T47D (cell line): ENCODE measurements around the gene KCNQ2.

Experiments used
- DNase-seq, 2 experiments: peaks; one replicate each; pipeline versions ENCODE4 v3.0.0 to v3.0.0-alpha.2; 2011 to 2012; ENCODE audit warnings: low read depth in 1 of 2, low spot score in 1 of 2
- JUND ChIP-seq: IDR thresholded peaks from 2 replicates; pipeline ENCODE4 v1.6.1; 2012; ENCODE audit warnings: low read depth
- in situ Hi-C: cut with HindIII; loops from 2 replicates; pipeline ENCODE4 v1.10.0; 2016; ENCODE audit warnings: low sequenced_read_pairs, low pct_unique_long_range_greater_than_20kb

The KCNQ2 gene

DNA sequence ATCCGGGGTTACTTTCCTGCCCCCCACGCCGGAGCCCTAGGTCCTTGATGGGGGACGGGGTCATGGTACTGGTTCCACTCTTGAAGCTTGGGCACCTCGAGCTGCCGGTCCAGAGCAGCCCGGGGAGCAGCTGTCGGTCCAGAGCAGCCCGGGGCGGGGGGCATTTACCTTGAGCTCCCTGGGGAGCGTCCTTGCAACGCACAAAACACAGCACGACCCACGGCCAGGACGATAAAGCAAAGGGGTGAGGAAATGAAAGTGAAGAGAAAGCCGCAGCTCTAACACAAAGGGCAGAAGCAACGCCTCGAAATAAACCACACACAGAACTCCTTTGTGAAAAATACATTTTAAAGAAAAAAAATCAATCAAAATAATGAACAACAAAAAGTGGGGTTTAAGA is 39.1 kb downstream of the KCNQ2 start:
- no peak for DNase-seq
- no peak for TF ChIP-seq JUND
- in situ Hi-C loops = no loop called here

DNA sequence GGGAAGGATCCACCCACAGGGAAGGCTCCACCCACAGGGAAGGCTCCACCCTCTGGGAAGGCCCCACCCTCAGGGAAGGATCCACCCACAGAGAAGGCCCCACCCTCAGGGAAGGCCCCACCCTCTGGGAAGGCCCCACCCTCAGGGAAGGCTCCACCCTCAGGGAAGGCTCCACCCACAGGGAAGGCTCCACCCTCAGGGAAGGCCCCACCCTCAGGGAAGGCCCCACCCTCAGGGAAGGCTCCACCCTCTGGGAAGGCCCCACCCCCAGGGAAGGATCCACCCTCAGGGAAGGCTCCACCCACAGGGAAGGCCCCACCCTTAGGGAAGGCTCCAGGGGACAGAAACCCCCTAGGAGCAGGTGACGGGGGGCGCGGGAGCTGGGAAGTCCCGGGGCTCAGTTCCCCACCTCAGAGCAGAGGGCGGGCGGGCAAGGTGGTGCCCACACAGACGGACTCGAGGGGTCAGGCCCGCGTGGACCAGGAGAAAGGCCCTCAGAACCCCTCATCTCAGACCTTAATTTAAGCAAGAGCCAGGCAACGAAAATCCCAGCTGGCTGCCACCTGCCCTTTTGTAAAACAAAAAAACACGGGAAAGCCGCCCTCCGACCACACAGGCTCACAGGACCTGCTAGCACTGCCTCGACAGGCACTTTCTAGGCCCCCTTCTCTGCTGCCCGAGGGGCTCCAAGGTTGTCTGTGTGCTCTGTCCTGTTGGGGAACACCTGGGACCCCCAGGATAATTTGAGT is 39.7 kb downstream of the KCNQ2 start:
- TF ChIP-seq JUND = no peak
- in situ Hi-C loops = no loop called here
- DNase-seq = peak in 1 of 2 experiments; percentile 79

DNA sequence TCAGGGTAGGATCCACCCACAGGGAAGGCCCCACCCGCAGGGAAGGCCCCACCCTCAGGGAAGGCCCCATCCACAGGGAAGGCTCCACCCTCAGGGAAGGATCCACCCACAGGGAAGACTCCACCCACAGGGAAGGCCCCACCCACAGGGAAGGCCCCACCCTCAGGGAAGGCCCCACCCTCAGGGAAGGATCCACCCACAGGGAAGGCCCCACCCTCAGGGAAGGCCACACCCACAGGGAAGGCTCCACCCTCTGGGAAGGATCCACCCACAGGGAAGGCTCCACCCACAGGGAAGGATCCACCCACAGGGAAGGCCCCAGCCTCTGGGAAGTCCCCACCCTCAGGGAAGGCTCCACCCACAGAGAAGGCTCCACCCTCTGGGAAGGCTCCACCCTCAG is 40.5 kb downstream of the KCNQ2 start:
- TF ChIP-seq JUND = no peak
- peak in 1 of 2 experiments; percentile 83 for DNase-seq
- in situ Hi-C loops = no loop called here

DNA sequence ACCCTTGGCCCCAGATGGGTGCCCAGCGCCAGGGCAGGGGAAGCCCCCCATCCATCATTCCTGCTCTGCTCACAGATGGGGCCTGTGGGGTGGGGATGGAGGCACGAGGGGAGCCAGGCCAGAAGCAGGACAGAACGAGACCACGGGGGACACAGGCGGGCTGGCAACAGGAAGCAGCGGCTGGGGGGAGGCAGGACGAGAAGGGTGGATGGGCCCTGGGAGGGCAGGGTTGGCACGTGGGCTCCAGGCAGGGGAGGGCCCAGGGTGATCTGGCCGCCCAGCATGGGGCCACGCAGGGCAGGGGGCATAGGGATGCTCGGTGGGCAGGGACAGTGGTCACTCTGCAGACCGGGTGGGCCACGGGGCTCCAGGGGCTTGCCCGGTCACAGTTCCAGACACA is 41.6 kb downstream of the KCNQ2 start:
- no peak for TF ChIP-seq JUND
- DNase-seq = no peak
- in situ Hi-C loops = no loop called here

DNA sequence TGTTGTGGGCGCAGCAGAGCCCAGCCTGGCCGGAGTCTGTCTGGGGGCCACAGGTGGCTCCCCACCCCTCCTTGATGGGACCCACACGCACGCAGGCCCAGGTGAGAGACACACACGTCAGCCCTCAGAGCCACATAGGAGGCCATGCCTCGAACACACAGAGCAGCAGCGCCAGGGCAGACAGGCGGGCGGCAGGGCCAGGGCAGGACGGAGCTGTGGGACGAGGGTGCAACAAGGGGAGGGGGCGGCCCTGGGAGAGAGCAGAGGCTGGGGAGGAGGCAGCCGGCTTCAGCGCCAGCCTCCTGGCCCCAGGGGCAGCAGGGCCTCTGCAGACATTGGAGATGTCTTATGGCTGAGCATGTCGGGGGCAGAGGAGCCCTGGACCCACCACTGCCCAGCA is 42.5 kb downstream of the KCNQ2 start:
- in situ Hi-C loops = no loop called here
- TF ChIP-seq JUND = no peak
- no peak for DNase-seq

DNA sequence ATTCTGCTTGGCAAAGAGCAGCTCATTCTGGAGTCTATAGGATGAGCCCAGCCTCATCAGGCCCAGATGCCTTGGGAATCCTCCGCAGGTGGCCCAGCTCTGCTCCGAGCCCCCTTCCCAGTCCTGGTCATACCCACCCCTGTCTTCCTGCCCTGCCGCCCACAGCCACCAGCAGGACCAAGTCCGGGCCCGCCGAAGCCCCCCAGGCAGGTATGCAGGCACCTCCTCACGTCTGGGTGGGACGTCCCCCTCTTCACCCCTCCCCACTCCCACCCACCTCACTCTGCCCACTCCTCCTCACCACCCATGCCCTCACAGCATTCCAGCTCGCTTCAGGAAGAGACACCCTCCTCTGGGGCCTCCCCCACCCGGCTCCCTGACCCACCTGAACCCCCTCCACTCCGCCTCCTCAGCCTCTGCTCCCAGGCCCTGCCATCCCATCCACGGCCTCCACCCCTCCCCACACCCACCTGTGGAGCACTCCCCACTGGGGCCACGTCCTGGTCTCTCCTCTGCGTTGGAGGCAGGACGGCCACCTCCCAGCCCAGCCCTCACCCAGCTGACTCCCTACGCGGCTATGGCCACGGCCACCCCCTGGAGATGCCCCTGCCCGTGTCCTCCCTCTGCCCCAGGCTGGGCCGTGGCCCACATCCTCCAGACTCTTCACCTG is 43.4 kb downstream of the KCNQ2 start:
- no peak for TF ChIP-seq JUND
- no peak for DNase-seq
- in situ Hi-C loops = no loop called here

DNA sequence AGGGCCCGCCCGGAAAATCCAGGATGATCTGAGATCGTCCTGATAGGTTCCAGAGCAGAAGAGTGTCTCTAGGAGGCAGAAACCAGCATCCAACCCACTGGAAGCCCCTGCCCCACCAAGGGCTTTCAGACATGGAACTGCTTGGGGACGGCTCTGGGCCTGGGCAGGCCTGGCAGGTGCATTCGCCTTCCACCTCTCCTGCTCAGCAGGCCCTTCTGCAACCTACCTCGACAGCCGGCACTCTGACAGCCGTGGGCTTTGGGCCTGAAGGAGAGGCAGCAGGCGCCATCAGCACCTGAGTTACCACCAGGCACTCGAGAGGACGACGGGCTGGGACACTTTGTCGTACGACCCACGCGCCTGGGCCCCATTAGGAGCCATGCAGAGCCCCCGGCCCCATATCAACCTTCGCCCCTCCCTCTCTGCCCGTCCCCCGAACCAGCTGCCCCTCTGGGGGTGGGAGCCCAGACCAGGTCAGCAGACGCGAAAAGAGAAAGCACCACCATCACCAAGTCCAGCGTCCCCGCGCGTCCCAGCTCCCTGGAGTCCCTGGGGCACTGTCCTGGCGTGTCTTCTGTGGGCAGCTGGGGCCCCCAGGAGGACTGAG is 44.6 kb downstream of the KCNQ2 start:
- no peak for DNase-seq
- in situ Hi-C loops = no loop called here
- TF ChIP-seq JUND = no peak

DNA sequence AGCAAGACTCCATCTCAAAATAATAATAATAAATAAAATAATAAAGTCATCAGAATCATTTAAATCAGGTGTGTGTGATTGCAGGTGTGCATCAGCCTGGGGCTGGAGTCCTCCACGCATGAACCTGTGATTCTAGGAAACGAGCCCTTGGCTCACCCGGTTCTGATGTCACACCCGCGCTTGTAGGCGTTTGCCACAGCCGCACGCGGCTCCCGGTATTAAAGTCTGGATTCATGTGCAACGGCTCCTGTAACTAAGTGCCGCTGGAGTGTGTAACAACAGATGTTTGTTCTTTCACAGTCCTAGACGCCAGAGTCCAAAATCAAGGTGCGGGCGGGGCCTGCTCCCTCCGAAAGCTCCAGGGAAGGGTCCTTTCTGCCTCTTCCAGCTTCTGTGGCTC is 45.2 kb downstream of the KCNQ2 start:
- in situ Hi-C loops = no loop called here
- no peak for TF ChIP-seq JUND
- no peak for DNase-seq

DNA sequence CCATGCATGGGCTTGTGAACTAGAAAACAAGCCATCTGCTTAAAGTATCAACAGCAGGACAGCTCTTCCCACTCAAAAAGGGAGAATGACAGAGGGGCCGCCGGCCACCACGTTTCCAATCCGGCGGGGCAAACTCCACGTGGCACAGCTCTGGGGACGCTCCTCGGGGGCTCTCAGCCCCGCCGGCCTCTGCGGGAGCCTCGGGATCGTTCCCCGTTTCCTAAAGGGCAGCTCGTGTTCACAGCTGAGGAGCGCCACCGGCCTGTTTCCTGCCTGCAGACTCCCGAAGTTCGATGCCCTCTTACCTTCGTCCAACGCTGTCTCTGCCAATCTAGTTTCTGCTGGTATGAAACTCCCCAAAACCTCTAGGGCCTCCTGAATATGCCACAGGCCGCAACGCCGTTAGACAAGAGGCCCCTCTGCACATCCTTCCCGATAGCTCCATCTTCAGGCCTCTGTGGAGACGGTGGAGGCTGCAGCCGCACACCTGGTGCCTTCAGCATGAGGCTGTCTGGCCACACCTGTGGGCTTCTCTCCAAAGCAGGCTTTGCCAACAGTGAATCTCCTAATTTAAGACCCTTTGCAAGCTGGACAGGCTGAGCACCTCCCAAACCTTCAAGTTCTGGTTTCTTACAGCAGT is 46.5 kb downstream of the KCNQ2 start:
- in situ Hi-C loops = no loop called here
- peak in 1 of 2 experiments; percentile 41 for DNase-seq
- TF ChIP-seq JUND = no peak

DNA sequence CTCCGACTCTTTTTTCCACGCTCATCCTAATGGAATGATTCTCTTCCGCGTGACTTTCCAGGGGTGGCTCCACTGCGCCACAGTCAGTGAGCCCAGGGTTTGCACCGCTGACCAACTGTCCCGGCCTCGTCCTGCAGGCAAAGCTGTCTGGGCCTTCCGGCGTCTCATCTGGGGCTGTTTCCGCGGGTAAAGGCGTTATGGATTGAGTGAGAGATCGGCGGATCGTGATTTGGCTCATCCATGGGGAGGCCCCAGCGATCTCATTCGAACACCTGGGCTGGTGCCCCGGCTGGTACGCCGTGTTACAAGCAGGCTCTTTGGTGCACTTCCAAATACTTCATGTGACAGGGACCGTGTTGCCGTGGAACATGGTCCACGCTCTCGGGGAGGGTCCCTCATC is 47.8 kb downstream of the KCNQ2 start:
- no peak for TF ChIP-seq JUND
- in situ Hi-C loops = no loop called here
- no peak for DNase-seq

DNA sequence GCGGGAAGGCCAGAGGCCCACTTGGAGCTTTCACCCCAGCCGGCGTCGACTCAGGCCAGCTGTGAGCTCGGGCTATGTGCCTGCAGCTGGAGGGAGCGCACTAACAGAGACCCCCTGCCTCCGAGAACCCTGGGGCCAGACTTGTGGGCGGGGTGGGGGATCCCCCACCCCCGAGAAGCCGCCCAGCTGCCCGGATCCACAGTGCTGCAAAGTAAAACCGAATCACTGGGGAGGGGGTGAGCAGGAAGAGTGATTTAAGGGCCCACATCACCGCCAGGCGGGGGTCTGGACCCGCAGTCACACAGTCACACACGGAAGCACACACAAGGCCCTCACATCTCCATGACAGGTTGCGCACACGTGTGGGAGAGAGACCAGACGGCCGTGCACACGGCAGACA is 48.7 kb downstream of the KCNQ2 start:
- TF ChIP-seq JUND = no peak
- no peak for DNase-seq
- in situ Hi-C loops = no loop called here

DNA sequence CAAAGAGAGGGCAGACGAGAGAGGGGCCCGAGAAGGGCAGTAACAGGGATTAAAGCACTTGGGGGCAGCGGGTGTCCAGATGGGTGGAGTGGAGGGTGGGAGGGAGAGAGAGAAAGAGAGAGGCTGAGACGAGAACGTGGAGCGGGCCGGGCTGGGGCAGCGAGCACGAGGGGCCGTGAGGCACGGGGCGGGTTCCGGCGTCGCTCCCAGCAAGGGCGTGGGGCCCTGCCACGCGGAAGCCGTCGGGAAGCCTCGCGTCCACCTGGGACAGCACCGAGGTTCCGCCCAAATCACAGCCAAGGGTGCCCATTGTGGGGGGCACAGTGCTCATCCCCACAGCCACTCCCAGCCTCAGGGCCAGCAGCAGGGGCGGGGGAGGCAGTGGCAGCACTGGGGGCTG is 49.8 kb downstream of the KCNQ2 start:
- no peak for TF ChIP-seq JUND
- in situ Hi-C loops = no loop called here
- DNase-seq = no peak

DNA sequence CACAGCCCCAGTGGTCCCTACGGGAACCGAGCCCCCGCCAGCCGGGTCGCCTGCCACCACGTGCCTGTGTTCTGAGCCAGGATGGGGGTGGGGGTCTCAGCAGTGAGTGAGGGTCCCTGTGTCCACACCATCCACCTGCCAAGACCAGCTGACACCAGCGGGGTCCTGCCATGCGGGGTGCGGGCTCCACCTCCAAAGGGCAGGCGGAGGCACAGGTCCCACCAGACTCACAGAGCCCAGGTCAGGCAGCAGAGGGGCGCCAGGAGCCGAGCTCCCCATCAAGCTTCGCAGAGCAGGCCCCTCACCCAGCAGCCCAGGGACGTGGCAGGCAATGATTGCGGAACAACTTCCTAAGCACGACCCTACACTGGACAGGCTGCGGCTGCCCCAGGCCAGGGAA is 50.5 kb downstream of the KCNQ2 start:
- in situ Hi-C loops = no loop called here
- no peak for DNase-seq
- no peak for TF ChIP-seq JUND
